HuH-7.5 (cell line): ENCODE data around the gene THEM4.
A peak's percentile ranks its signal among the peaks of the same experiment; 100 is the strongest.
"Not testable (repeated sequence)": the region's sequence is repeated elsewhere in the genome, so short reads cannot be mapped to it uniquely, and the experiment has no call there.

Source experiments
- DNase-seq: peaks from one replicate; pipeline ENCODE4 v3.0.0; 2011; ENCODE audit warnings: low spot score

The THEM4 gene

GRCh38 chr1:151934048-151934493 is 24.8 kb upstream of the THEM4 start:
- DNase-seq = peak; percentile 26

- DNase-seq = no peak
These were observed 15.6 kb upstream of the THEM4 start for GRCh38 chr1:151924691-151925587.

GRCh38 chr1:151923422-151923821 is 14.1 kb upstream of the THEM4 start:
- DNase-seq = no peak

- DNase-seq = no peak
These were observed 10.8 kb upstream of the THEM4 start for GRCh38 chr1:151920149-151920548.

GRCh38 chr1:151918819-151919610 is 9.7 kb upstream of the THEM4 start:
- no peak for DNase-seq

- DNase-seq = no peak
These were observed 8.8 kb upstream of the THEM4 start for GRCh38 chr1:151918156-151918555.

- no peak for DNase-seq
These were observed 7.5 kb upstream of the THEM4 start for GRCh38 chr1:151916726-151917370.

- no peak for DNase-seq
These were observed 5.9 kb upstream of the THEM4 start for GRCh38 chr1:151915061-151915686.

- DNase-seq = no peak
These were observed 4.8 kb upstream of the THEM4 start for GRCh38 chr1:151914076-151914475.

- no peak for DNase-seq
These were observed 3.7 kb upstream of the THEM4 start for GRCh38 chr1:151912973-151913372.

- no peak for DNase-seq
These were observed 1.1 kb downstream of the THEM4 start for GRCh38 chr1:151908228-151908691.

- DNase-seq = no peak
These were observed 1.8 kb downstream of the THEM4 start for GRCh38 chr1:151907363-151908139.

- not testable (repeated sequence) for DNase-seq
These were observed 3.0 kb downstream of the THEM4 start for GRCh38 chr1:151906324-151906645.

GRCh38 chr1:151905443-151906323 is 3.6 kb downstream of the THEM4 start:
- not testable (repeated sequence) for DNase-seq

GRCh38 chr1:151905070-151905442 is 4.3 kb downstream of the THEM4 start:
- DNase-seq = no peak

GRCh38 chr1:151902858-151903257 is 6.5 kb downstream of the THEM4 start:
- no peak for DNase-seq

- DNase-seq = not testable (repeated sequence)
These were observed 8.5 kb downstream of the THEM4 start for GRCh38 chr1:151900804-151901203.

GRCh38 chr1:151898519-151898991 is 10.8 kb downstream of the THEM4 start:
- DNase-seq = no peak

- no peak for DNase-seq
These were observed 11.3 kb downstream of the THEM4 start for GRCh38 chr1:151897991-151898431.
